SKM-1 (cell line): ENCODE results near the gene UNC13C.

Experiments used
- DNase-seq: peaks from one replicate; lab custom pipeline; 2025; ENCODE audit not compliant: unreplicated experiment; lab: John Stamatoyannopoulos, UW

The UNC13C gene

GRCh38 chr15:54559405-54560069, 581.3 kb downstream of the UNC13C start:
- no peak for DNase-seq

GRCh38 chr15:54560417-54560816, 582.2 kb downstream of the UNC13C start:
- no peak for DNase-seq

GRCh38 chr15:54564166-54564565, 585.9 kb downstream of the UNC13C start:
- no peak for DNase-seq

DNA sequence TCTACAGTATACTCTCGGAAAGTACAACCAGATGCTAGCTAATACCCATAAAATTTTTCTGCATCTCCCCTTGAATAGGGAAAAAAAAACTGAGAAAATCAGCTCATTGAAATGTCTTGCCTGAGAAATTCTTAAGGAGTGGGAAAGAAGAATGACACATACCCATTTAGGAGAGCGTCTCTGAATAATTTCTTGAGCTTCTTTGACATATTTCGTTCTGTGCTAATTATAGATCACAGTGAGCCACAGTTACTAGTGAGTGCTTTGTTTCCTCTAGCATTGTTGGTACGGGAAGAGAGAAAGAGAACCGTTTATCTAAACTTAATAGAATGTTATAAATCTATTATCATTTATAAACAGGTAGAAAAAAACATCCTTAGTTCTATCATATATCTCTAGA, 588.4 kb downstream of the UNC13C start:
- no peak for DNase-seq

- DNase-seq = no peak
Measured at GRCh38 chr15:54567408-54568035, 589.3 kb downstream of the UNC13C start.

- no peak for DNase-seq
Measured at GRCh38 chr15:54568381-54568780, 590.1 kb downstream of the UNC13C start.

DNA sequence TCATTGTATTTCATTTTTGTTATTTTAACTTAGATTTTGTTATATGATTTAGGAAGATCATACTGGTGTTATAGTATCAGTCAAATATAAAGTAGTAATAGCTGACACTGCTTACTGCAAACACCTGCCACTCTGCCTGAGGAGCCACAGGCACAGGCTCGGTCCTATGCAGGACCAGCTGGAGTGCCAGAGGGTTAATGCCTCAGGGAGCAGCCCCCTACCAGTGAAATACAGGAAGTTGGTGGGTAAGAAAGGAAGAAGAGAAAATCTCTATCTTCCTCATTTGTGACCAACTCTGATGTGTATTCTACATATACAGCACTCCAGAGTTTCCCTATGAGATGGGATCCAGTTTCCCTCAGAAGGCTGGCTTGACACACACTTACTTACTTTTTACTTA, 593.3 kb downstream of the UNC13C start:
- DNase-seq = no peak

DNA sequence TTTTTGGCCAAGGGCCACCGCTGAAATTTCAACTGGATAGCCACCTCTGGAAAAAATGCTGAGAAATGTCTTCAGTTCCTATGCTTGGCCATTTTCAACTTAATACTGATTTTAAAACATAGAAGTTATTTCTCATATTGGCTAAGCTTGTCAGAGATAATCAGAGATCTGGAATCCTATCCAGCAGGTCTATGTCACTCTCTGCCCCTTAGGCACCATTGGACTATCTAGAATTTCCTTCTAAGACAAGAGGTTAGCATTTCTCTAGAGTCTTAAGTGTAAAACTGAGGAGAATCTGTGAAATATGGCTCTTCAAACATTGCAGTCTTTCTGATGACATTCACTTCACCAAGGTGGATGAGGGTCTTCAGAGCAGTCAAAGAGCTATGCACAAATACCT, 597.3 kb downstream of the UNC13C start:
- DNase-seq = no peak

DNA sequence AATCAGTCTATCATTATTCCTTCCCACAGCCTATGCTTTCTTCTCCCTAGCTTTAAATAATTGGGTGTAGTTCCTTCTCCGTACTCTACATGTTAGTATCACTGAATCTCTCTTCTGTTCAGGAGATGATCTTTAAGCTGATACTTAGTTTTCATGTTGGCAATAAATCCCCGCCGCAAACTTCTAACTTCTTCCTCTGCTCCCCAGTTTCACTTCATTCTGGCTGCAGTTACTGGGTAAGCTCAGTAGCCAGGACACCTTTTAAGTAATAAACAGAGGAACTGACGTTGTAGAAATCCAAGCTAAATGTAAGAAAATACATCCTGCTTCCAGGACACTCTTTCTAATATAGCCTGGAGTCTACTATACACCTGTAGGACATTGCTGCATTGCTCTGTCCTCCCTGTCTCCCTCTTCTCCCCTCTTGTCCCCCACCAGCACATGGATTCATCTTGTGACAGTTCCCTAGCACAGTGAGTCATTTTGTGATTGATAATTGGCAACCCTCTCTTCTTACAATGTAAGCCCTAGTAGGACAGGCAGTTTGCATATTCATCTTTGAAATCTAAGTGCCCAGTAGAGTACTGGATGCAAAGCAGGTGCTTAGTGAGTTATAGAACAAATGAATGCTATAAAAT, 598.2 kb downstream of the UNC13C start:
- DNase-seq = no peak

GRCh38 chr15:54577476-54578250, 599.4 kb downstream of the UNC13C start:
- no peak for DNase-seq

- no peak for DNase-seq
Measured at GRCh38 chr15:54579855-54580254, 601.6 kb downstream of the UNC13C start.

DNA sequence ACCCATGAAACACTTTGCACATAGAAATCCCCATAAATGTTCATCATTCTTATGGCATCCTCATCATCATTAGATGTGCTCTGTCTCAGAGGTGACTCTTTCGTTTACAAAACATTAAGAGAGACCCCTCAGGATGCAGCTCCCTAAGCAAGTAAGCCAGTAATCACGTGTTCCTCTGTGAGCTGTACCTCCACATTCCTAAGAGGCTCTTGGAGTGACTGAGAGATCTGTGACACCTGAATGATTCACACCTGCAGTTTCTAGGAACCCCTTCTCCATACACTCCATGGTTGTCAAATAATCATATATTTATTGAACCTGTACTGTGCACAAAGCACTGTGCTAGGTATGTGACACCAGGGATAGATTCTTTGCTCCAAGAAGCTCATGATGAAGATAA, 602.4 kb downstream of the UNC13C start:
- DNase-seq = no peak

- DNase-seq = no peak
Measured at GRCh38 chr15:54582863-54583643, 604.8 kb downstream of the UNC13C start.

DNA sequence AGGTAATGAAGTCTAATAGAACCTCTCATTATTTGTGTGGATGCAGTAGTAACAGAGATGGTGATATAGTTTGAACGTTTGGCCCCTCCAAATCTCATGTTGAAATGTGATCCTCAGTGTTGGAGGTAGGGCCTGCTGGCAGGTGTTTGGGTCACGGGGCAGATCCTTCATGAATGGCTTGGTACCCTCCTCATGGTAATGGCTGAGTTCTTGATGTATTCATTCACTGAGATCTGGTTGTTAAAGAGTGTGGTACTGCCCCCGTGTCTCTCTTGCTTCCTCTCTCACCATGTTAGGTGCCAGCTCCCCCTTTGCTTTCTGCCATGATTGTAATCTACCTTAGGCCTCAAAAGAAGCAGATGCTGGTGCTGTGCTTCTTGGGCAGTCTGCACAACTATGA, 606.8 kb downstream of the UNC13C start:
- no peak for DNase-seq

DNA sequence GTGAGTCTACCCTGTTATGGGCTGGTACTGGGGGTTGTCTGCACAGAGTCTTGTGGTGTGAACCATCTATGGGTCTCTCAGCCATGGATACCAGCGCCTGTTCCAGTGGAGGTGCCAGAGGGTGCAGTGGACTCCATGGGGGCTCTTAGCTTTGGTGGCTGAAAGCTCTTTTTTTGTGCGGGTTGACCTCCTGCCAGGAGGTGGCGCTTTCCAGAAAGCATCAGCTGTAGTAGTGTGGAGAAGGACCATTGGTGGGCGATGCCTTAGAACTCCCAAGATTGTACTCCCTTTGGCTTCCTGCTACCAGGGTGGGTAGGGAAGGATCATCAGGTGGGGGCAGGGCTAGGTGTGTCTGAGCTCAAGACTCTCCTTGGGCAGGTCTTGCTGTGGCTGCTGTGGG, 615.9 kb downstream of the UNC13C start:
- no peak for DNase-seq

DNA sequence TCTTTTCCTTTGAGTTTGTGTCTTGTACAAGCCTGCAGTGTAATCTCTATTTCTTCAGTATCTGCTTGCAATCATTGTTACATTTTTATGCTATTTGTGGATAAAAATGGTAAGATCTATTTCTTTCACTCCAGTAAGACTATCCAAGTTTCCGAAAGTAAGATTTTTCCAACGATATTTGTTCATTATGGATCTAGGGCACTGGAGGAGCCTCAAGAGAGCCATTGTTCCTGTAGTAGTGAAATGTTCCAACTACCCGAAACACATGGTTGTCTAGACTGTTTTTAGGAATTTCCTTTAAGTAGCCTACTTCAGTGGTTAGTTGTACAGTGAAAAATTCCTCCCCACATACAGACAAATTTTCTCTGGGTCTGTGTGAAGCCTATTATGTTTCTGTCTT, 621.1 kb downstream of the UNC13C start:
- DNase-seq = no peak

DNA sequence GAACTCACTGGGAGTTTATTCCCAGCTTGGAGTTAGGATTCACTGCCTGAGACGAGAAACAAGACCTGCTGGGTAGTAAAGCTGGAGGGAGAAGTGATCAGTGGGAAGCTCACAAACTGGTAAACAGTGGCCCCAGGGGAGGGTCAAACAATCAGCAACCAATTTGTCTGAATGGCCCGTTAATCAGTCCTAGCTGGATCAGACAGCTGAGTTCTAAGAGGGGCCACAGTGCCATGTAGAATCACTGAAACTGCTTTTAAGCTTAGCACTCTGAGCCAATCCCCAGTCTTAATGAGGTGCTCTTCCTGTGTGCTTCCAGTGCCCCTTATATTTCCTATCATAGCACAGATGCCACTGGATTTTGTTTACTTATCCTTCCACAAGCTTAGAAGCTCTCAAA, 626.8 kb downstream of the UNC13C start:
- DNase-seq = no peak

GRCh38 chr15:54605556-54605955, 627.3 kb downstream of the UNC13C start:
- DNase-seq = no peak

DNA sequence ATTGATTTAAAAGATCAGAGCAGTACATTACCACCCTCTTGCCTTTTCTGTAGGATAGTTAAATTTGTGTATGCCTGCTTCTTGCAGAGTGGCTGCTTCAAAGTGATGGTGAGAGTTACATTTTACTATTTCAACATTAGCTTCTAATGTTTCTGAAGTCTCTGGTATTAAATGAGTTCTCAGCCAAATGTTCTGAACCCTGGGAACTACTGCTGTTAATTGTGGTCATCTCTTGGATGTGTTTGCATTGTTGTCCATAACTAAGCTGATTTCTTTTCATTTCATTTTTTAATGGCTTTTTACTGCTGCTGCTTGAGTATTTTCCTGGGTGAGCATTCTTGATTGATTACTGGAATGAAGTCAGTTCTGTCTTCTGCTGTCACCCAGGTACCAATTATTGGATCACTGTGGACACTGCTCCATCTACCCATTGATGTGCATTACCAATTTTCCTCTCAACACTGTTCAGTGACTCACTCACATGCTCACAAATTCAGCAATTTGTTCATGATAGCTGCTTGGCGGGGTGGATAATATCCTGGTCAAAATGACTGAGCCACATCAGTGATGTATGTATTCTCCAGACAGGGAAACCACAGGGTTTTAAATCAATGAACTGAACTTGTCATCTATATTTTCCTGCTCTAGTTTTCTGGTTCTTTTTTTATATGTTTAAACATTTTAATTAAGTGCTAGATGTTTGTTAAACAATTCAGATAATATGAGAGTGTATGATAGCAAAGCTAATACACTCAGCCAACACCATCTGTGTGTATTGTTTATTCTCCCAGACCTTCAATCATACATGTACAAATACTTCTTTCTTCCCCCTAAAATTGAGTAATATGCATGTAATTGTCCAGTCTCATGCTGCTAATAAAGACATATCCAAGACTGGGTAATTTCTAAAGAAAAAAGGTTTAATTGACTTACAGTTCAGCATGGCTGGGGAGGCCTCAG, 630.9 kb downstream of the UNC13C start:
- no peak for DNase-seq

- no peak for DNase-seq
Measured at GRCh38 chr15:54618120-54618519, 639.9 kb downstream of the UNC13C start.
